KOPT-K1 (cell line): Measurements from ENCODE around the gene USF2.

ENCODE experiments used
- H3K27ac ChIP-seq: fragments of 200-600 bp; sonication (generic); 2 replicates; pipeline ENCODE4 v1.5.1; 2016; ENCODE audit warnings: antibody characterized with exemption, mild to moderate bottlenecking, low read depth, low read length; ENCODE audit not compliant: poor library complexity, severe bottlenecking
- H3K36me3 ChIP-seq: fragments of 200-600 bp; sonication (generic); 2 replicates; pipeline ENCODE4 v1.5.1; 2017; ENCODE audit warnings: antibody characterized with exemption, mild to moderate bottlenecking, low read length, moderate library complexity; ENCODE audit not compliant: insufficient read depth
- H3K9me3 ChIP-seq: fragments of 200-600 bp; sonication (generic); 2 replicates; pipeline ENCODE4 v1.5.1; 2017; ENCODE audit warnings: antibody characterized with exemption, low read length, mild to moderate bottlenecking; ENCODE audit not compliant: insufficient read depth, poor library complexity, severe bottlenecking

The USF2 gene

GRCh38 chr19:35253316-35254286 lies 15.2 kb upstream of the USF2 start:
- Histone ChIP-seq H3K36me3 (no peaks in the 10 kb centered on the region), H3K9me3 (peaks cover 5% of the 10 kb centered on the region), H3K27ac (no peak overlapping the region)

DNA sequence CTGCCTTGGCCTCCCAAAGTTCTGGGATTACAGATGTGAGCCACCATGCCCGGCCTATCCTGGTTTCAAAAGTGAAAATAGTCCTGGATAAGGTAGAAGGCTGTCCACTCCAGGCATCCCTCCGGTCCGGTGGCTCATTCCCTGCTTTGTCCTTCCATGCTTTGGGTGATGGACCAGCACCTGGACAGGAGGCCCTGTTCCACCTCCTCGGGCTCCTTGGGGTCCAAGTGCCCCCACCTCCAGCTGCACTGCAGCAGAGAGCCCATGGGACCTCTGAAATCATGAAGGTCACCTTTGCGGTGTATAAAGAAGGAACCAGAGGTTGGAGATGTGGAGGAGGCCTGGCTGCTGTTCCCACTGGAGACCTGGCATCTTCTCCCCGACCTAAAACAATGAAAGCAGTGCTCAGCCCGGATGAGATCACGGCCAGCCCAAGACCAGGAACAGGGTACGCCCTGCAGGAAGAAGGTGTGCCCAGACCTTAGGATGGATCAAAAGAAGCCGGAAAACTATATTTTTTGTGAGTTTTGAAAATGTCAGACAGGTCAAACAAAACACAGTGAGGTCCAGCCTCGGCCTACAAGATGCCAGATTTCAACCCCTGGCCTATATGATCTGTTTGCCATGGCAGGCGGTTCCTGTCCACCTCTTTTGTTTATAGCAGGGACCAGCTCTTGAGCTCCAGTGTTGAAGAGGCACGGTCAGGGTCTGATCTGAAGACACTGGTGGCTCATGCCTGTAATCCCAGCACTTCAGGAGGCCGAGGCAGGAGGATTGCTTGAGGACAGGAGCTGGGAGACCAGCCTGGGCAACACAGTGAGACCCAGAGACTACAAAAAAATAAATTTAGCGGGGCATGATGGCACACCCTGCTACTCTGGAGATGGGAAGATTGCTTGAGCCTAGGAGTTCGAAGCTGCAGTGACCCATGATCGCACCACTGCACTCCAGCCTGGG lies 14.1 kb upstream of the USF2 start:
- Histone ChIP-seq H3K9me3 (no peaks in the 10 kb centered on the region), H3K27ac (no peak overlapping the region), H3K36me3 (no peaks in the 10 kb centered on the region)

GRCh38 chr19:35256566-35256965 lies 12.2 kb upstream of the USF2 start:
- Histone ChIP-seq H3K27ac (no peak overlapping the region), H3K36me3 (no peaks in the 10 kb centered on the region), H3K9me3 (no peaks in the 10 kb centered on the region)

DNA sequence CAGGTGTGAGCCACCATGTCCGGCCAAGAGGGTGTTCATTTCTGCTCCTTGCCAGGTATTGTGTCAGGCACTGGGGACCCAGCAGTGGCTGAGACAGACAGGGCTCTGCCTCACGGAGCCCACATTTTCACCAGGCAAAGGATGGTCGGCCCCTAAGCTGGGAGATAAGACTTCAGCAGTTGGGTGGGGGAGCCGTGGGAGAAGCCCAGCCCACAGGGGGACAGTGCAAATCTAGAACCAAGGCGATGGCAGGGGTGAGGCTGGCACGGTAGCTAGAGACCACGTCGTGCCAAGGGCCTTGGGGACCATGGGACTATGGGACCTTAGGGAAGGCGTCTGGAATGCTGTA lies 11.7 kb upstream of the USF2 start:
- Histone ChIP-seq H3K9me3 (no peaks in the 10 kb centered on the region), H3K27ac (no peak overlapping the region), H3K36me3 (no peaks in the 10 kb centered on the region)

DNA sequence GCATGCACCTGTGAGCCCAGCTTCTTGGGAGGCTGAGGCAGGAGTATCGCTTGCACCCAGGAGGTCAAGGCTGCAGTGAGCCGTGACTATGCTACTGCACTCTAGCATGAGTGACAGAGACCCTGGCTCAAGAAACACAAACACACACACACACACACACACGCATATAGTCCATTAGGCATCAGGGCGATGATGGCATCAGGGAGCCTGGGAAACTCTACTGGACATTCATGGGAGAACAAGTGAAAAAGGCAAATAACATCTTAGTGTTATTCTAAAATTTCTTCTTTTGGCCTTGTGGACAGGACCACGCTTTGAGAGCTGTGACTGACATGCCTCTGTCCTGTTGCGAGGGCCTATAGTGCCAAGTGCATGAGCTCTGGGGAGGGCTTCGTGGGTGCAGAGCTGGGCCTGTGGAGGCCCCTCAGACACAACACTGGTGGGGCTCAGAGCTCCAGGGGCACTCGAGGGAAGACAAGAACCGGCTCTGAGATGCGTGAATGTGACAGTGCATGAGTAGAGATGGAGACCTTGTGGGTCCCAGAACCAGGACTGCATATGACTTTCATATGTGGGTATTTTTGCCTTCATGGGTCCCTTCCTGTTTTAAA lies 8.0 kb upstream of the USF2 start:
- no peaks in the 10 kb centered on the region for H3K36me3 ChIP-seq
- no peak overlapping the region for H3K27ac ChIP-seq
- no peaks in the 10 kb centered on the region for H3K9me3 ChIP-seq

GRCh38 chr19:35261356-35262100 lies 7.2 kb upstream of the USF2 start:
- Histone ChIP-seq H3K9me3 (no peaks in the 10 kb centered on the region), H3K27ac (no peak overlapping the region), H3K36me3 (no peaks in the 10 kb centered on the region)

DNA sequence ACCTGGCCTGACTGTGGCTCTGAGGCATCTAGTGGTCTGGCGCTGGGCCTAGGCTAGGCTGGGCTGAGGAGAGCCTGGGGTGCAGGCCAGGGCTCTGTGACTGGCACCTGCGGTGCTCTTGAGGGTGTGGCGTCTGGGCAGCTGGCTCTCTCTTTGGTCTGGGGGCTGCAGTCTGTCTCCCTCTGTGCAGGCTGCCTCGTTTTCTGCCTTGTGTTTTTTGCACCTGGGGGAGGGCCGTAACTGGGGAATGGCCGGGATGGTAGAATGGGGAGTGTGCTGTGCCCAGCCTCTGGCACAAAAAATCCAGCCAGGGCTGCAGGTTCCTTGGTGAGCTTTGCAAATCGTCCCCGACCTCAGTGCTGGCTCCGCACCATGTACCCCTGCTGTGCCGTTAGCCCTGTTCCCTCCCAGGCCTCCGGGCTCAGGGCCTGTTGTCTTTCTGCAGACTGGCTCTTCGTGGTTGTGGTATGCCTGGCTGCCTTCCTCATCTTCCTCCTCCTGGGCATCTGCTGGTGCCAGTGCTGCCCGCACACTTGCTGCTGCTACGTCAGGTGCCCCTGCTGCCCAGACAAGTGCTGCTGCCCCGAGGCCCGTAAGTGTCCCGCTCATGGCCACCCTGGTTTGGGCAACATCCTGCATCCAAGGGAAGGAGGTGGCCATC lies 6.5 kb upstream of the USF2 start:
- Histone ChIP-seq H3K27ac (no peak overlapping the region), H3K36me3 (no peaks in the 10 kb centered on the region), H3K9me3 (no peaks in the 10 kb centered on the region)

DNA sequence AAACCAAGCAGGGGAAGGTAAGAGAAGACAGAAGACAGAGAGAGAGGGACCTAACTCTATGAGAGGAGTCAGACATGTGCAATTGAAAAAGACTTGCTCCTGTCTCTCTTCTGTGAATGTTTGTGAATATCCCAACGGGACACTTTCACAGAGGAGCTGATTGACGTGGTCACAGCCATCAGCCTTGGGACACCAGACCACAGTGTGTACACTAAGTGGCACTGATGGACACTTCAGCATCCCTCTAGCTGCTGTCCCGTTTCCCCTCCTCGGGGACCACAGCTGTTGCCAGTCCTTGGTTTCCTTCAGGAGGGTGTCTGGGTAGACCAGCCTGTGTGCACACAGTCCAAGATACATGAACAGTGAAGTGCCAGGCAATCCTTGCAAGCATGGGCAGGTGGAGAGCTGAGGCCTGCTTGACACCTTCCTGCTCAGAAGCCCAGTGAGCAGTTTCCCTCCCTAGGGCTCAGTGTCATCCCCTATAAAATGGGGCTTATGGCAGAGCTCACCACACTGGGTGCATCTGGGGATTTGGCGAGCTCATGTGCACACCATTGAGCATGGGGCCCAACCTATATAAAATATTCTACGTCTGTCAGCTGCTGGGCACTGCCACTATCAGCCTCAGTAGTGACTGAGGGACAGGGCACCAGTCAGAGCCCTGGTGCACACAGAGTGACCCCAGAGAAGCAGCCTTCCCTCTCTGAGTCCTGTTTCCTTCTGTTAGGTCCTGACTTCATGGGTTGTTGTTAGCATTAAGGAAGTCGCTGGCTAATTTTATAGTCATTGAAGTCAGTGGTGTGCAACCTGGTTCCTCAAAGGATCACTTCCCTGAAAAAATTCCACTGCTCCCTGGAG lies 4.3 kb upstream of the USF2 start:
- H3K27ac ChIP-seq = no peak overlapping the region
- no peaks in the 10 kb centered on the region for H3K36me3 ChIP-seq
- H3K9me3 ChIP-seq = no peaks in the 10 kb centered on the region

GRCh38 chr19:35265126-35265899 lies 3.4 kb upstream of the USF2 start:
- H3K36me3 ChIP-seq = peaks cover 4% of the 10 kb centered on the region; the same call in 1 of the 2 replicates
- no peak overlapping the region for H3K27ac ChIP-seq
- H3K9me3 ChIP-seq = no peaks in the 10 kb centered on the region

- H3K36me3 ChIP-seq = peaks cover 11% of the 10 kb centered on the region
- no peak overlapping the region for H3K27ac ChIP-seq
- H3K9me3 ChIP-seq = no peaks in the 10 kb centered on the region
These were observed 2.8 kb upstream of the USF2 start for GRCh38 chr19:35265900-35266519.

GRCh38 chr19:35266520-35267352 lies 2.0 kb upstream of the USF2 start:
- H3K9me3 ChIP-seq = no peaks in the 10 kb centered on the region
- H3K27ac ChIP-seq = peak overlapping the region; percentile 83
- peaks cover 18% of the 10 kb centered on the region for H3K36me3 ChIP-seq

GRCh38 chr19:35267353-35267817 lies 1.4 kb upstream of the USF2 start:
- Histone ChIP-seq H3K9me3 (no peaks in the 10 kb centered on the region), H3K27ac (peak overlapping the region; percentile 83), H3K36me3 (peaks cover 25% of the 10 kb centered on the region)
